Ramos (cell line): ENCODE measurements around the gene MS4A18.

Experiments
- in situ Hi-C: fragments of 300-500 bp; cut with MboI; formaldehyde crosslinking; loops from one replicate; pipeline ENCODE4 v1.14.3; 2022; ENCODE audit warnings: low sequenced_read_pairs; ENCODE audit not compliant: unreplicated experiment

Gene MS4A18

DNA sequence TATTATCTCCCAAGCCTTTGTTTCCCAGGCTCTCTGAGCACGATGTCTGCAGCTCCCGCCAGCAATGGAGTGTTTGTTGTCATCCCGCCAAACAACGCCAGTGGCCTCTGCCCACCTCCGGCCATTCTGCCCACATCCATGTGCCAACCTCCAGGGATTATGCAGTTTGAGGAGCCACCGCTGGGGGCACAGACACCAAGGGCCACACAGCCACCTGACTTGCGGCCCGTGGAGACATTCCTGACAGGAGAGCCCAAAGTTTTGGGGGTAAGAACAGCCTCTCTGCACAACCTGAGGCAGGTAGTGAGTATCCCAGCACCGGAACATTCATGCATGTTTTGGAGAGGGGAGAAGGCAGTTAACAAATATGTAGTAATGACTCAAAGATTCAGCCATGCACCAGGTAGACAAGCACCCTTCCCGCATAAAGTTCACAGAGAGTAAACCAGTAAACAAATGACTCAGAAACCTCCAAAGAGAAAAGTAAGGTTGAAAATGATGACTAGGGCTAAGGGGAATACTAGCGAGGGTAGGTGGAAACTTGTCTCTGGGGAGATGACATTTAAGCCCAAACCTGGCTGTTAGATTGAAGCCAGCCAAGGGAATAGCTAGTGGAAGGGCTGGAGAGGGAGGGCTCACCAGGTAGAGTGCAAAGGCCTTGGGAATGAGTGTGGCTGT, 39.3 kb downstream of the MS4A18 start:
- in situ Hi-C loops: loop anchor here (25.0 kb wide), 1 partner anchor 427 kb away; the partner anchor contains the start of gene MS4A6E

DNA sequence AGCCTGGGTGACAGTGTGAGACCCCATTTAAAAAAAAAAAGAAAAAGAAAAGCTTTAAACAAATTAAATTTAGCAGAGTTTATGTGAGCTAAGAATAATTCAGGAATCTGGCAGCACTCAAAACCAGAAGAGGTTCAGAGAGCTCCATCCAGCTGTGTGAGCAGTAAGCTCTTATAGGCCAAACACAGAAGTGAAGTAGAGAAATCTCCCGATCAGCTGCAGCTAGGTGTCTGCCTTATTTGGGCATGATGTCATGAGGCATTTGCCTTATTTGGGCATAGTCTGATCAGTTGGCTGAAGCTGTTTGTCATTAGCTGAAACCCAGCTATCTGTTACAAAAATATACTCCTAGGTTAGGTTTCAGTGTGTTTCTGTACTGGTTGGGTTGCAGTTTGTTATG, 40.4 kb downstream of the MS4A18 start:
- in situ Hi-C loops: loop anchor here (25.0 kb wide), 1 partner anchor 428 kb away; the partner anchor contains the start of gene MS4A6E

- in situ Hi-C loops: loop anchor here (25.0 kb wide), 1 partner anchor 428 kb away; the partner anchor contains the start of gene MS4A6E
Observed at GRCh38 chr11:60765355-60765754, 40.8 kb downstream of the MS4A18 start.

DNA sequence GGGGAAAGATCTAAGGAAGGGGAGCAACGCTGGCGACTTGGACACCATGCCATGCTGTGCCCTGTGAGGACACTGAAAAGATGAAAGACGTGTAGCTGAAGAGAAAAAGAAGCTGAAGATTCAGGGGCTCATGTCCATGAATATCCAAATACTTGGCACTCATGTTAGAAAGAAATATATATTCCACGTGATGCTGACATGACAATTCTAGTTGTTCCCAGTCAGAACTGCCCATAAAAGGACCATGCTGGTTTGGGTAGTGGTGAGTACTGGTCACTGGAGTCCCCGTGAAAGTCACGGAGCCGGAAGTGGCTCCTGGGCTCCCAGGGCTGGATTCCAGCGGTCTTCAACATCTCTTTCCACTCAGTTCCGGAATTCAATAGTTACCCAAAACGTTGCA, 42.0 kb downstream of the MS4A18 start:
- in situ Hi-C loops: loop anchor here (25.0 kb wide), 1 partner anchor 429 kb away; the partner anchor contains the start of gene MS4A6E

DNA sequence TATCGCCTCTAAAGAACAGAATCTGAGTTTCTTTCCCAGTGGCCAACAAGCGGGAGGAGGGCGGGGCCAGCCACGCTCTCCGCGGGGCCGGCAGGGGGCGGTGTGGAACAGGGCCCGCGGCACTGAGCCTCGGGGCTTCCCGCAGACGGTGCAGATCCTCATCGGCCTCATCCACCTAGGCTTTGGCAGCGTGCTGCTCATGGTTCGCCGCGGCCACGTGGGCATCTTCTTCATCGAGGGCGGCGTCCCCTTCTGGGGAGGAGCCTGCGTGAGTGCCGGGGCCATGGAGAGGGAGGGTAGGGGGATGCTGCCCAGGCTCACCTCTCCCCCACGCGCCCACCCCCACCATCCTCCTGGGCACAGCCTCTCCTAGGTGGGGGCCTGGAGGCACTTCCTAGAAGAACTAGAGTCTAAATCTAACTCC, 42.9 kb downstream of the MS4A18 start:
- in situ Hi-C loops: loop anchor here (25.0 kb wide), 1 partner anchor 430 kb away; the partner anchor contains the start of gene MS4A6E

GRCh38 chr11:60768202-60768601, 43.7 kb downstream of the MS4A18 start:
- in situ Hi-C loops: loop anchor here (25.0 kb wide), 1 partner anchor 431 kb away; the partner anchor contains the start of gene MS4A6E

DNA sequence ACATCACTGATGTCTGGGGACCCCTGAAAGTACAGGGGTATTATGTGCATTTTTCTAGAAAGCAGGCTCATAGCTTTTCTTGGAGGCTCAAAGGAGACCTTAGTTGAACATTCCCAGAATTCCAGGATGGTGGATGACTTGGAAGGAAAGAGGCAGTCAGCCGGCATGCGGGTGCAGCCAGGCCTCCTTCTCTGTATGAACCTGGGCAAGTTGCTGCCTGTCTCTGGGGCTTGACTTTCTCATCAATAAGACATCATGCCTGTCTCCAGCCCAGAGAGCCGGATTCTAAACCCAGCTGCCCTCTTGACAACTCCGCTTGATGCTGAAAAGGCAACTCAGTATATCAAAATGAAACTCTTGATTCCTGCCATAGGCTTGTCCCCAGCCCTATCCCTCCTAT, 44.8 kb downstream of the MS4A18 start:
- in situ Hi-C loops: loop anchor here (25.0 kb wide), 1 partner anchor 432 kb away; the partner anchor contains the start of gene MS4A6E

DNA sequence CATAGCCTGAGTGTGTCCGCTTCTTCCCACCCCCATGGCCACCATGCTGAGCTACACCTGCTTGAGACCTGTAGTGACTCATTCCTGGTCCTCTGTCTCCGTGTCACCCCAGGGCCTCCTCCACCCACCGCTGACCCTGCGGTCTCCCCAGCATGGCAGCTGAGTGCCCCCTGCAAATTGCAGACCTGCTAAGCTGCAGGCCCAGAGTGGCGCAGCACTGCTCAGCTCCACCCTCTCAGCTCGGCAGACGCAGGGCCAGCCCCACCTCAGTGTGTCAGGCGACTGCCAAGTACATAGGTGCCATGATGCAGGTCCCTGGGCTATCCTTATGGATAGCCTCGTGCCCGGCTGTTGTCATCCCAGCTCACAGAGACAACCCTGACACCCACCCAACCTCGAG, 45.3 kb downstream of the MS4A18 start:
- in situ Hi-C loops: loop anchor here (25.0 kb wide), 1 partner anchor 433 kb away; the partner anchor contains the start of gene MS4A6E

DNA sequence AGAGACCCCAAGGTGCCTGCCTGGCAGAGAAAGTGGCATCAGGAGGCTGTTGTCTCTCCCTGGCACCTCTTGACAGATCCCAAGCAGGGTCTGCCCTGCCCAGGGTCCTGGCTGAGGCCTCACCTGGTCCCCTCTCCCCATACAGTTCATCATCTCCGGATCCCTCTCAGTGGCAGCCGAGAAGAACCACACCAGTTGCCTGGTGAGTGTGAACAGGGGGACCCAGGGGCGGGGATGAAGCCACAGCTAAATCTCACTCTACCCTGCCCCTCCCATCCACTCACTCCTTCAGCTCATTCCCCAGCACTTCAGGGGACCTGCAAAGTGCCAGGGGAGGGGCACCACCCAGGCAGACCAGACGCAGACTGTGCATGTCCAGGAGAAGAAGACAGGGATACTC, 46.6 kb downstream of the MS4A18 start:
- in situ Hi-C loops: loop anchor here (25.0 kb wide), 1 partner anchor 434 kb away; the partner anchor contains the start of gene MS4A6E

- in situ Hi-C loops: loop anchor here (25.0 kb wide), 1 partner anchor 435 kb away; the partner anchor contains the start of gene MS4A6E
Observed at GRCh38 chr11:60771879-60772525, 47.5 kb downstream of the MS4A18 start.

GRCh38 chr11:60772666-60773065, 48.1 kb downstream of the MS4A18 start:
- in situ Hi-C loops: loop anchor here (25.0 kb wide), 1 partner anchor 435 kb away; the partner anchor contains the start of gene MS4A6E

DNA sequence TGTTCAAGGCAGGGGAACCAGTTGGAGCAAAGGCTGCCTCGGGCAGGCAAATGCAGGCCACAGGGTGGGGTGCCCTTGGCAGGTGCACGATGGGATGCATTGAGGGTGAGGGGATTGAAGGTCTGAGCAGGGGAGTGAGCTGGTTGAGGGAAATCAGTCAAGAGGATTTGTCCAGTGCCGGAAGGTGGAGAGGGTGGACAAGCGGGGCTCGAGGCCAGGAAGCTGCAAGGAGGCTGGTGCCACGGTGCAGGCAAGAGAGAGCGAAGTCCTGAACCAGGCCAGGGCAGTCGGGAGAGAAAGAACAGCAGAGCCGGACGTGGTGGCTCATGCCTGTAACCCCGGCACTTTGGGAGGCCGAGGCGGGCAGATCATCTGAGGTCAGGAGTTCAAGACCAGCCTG, 50.2 kb downstream of the MS4A18 start:
- in situ Hi-C loops: loop anchor here (25.0 kb wide), 1 partner anchor 437 kb away; the partner anchor contains the start of gene MS4A6E

DNA sequence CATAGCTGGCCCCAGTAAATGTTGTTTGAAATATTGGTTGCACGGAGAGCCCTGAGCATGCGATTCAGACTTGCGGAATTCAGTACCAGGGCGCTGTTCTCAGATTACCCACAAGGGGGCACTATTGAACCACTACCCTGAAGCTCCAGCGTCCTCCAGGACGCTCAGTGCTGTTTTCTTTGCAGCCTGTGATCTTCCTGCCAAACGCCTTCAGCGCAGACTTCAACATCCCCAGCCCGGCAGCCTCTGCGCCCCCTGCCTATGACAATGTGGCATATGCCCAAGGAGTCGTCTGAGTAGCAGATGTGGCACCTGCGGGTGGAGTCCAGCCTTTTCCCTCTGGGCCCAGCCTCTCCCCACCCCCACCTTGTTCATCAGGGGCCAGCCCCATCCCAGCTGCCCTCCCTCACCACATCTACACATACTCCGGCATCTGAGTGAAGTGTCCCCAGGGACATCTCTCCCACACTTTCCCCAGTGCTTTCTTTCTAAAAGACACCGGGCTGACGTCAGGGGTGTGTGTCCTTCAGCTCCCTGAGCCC, 51.0 kb downstream of the MS4A18 start:
- in situ Hi-C loops: no loop called here

DNA sequence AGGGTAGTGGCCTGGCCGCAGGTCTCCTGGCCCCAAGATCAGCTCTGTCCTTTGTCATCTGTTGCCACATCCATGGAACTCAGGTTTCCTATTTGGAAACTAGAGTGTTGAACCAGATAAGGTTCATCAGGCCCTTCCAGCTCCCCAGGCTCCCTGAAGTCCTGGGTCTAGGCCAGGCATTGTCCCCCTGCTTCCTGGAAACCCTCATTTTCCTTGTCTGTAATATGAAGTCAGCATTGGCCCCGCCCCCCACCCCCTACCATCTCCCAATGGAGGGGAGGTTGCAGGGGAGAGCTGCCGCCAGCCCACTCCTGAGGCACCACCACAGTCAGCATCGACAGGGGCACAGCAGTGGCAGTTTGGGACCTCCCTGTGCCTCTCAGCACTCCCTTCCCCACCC, 51.6 kb downstream of the MS4A18 start:
- in situ Hi-C loops: no loop called here

GRCh38 chr11:60777106-60777505, 52.6 kb downstream of the MS4A18 start:
- in situ Hi-C loops: no loop called here

GRCh38 chr11:60777572-60777971, 53.1 kb downstream of the MS4A18 start:
- in situ Hi-C loops: no loop called here

DNA sequence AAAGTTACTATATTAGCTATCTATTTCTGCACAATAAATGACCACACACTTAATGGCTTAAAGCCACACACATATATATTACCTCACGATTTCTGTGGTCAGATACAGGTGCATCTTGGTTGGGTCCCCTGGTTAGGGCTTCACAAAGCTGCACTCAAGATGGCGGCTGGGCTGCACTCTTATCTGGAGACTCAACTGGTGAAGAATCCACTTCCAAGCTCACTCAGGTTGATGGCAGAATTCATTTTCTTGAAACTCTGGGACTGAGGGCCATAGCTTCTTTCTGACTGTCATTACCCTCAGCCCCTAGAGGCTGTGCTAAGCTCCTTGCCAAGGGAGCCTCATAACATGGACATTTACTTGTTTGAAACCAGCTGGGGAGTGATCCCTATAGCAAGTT, 55.5 kb downstream of the MS4A18 start:
- in situ Hi-C loops: no loop called here

DNA sequence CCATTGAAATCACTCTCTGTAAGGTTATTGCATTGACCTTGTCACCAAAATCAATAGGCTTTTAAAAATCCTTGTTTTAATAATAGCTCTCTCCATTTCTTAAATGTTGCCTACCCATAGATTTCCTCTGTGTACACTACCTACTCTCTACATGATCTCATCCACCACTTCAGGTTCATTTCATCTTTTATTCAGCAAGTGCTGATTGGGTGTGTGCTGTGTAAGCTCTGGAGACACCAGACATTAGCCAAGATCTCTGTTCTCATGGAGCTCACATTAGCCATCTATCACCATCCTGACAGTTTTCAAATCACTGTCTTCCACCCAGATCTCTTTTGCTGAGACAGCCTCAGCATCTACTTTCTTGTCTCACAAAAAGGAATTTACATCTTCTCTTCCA, 56.3 kb downstream of the MS4A18 start:
- in situ Hi-C loops: no loop called here

DNA sequence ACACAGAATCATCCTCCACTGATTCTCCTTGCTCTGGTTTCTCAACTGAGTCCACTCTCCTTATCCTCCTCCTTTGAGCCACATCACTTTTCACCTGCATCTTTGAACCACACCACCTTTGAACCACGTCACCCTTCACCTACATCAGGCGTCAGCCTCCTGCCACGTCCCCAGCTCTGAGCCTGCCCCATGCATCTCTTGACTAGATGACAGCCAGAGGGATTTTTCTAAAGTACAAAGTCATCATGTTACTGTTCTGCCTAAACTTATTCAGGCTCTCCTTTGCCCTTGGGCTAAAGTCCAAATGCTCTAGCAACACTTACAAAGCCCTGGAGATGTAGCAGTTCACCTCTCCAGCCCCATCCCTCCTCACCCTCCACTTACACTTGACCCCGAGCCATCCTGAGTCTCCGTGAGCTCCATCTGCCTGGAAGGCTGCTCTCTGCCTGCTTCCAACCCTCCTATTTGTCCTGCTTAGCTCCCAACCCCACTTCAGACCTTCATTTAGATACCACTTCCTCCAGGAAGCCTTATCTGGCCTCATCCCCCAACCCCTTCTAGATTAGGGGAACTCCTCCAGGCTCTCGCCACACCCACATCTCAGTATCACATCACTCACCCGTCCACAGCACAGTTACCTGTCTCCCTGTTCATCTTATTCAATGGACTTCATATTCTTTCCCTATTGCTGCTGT, 56.9 kb downstream of the MS4A18 start:
- in situ Hi-C loops: no loop called here

DNA sequence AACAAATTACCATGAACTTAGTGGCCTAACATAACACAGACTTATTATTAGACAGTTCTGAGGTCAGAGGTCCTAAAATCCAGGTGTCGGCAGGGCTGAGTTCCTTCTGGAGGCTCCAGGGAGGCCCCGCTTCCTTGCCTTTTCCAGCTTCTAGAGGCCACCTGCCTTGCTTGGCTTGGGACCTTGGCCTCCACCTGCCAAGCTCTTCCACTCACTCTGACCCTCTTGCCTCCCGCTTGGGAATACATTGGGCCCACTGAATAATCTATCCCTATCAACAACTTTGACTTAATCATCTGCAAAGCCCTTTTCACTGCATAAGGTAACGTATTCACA, 57.4 kb downstream of the MS4A18 start:
- in situ Hi-C loops: no loop called here
